ENCODE data around the gene CPNE5.
"Not testable (repeated sequence)": the region's sequence is repeated elsewhere in the genome, so short reads cannot be mapped to it uniquely, and the experiment has no call there.

CPNE5 gene

DNA sequence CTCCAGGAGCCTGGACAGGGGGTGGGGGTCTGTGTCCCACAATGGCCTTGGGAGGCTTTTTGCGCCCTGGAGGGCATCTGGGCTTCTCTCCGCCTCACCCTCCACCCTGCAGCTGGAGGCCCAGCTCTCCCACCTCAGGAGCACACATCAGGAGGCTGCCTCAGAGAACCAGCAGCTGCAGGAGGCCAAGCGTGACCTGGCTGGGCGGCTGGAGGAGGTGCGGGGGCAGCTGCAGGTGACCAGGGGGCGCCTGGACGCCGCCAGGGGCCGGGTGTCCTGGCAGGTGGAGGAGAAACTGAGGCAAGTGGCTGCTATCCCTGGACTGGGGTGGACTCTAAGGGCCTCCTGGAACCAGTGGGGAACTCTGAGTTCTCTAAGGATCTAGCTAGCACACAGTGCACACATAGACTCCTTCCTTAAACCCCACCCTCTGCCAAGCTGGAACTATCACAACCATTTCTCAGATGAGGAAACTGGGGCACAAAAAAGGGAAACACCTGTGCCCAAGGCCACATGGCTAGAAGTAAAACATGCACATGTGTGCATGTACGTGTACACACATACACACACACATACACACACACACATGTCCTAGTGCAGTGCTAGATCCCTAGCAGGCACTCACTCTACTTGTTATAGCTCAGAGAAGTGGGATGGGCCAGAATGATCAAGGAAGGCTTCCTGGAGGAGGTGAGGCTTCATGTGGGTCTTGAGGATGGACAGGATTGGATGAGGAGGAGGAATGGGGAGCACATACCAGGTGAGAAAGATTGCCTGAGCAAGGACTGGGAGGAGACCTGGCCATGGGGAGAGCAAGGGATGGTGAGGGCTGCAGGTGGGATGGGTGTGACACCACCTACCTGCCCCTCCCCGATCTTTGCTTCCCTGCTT lies 118.7 kb downstream of the CPNE5 start:
- no peak for DNase-seq

DNA sequence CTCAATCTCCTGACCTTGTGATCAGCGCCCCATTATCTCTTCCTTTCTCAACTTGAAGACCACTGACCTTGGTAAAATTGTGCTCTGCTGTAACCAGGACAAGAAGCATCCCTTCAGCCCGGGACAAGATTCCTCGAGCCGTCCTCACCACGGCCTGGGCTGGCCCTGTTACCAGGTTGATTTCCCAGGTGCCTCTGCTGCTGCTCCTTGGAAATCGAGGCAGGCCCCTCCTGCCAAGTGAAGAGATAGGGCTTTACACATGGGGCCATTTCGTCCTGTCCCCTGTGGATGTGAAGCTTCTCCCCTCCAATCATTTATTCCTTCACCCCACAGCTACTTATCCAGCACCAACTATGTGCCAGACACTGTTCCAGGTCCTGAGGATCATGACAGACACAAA lies 120.1 kb downstream of the CPNE5 start:
- DNase-seq = no peak

DNA sequence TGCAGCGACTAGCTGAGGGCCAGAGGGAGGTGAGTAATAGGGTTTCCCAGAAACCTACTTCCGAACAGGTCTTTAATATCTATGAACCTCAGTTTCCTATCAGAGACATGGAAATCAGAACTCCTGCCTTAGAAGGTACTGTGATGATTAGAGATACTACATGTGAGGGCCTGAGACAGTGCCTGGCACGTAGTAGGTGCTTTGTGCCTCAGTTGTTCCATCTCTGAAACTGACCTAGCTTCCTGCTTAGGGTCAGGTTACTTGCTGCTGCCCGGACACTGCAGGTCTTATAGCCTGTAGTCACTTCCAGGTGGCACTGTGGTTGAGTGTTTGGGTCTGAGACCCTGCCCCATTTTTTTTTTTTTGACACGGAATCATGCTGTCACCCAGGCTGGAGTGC lies 120.7 kb downstream of the CPNE5 start:
- no peak for DNase-seq

DNA sequence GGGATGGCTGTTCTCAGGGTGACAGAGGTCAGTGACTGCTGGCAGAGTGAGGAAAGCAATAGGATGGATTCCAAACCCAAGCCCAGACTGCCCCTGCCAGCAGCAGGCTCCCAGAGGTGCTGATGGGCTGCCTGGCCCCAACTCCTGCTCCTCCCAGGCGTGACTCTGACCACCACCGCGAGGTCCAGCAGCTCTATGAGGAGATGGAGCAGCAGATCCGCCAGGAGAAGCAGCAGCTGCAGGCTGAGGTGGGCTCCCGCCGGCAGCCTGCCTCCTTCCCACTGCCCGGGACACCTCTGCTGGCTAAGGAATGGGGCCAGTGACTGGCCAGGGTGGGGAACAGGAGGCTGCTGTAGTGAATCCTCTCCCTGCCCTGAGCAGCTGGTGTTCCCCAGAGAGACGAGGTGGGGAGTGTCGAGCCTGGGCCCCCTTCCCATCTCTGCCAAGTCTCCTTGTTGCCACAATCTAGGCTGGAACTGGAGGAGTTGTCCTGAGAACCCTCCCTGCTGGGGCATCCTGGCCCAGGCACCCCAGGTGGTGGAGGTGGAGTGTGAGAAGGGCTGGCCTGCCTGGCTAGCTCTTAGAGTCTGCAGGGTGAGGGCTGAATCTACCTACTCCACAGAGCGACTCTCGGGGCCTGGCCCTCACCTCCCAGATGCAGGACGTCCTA lies 121.2 kb downstream of the CPNE5 start:
- no peak for DNase-seq

DNA sequence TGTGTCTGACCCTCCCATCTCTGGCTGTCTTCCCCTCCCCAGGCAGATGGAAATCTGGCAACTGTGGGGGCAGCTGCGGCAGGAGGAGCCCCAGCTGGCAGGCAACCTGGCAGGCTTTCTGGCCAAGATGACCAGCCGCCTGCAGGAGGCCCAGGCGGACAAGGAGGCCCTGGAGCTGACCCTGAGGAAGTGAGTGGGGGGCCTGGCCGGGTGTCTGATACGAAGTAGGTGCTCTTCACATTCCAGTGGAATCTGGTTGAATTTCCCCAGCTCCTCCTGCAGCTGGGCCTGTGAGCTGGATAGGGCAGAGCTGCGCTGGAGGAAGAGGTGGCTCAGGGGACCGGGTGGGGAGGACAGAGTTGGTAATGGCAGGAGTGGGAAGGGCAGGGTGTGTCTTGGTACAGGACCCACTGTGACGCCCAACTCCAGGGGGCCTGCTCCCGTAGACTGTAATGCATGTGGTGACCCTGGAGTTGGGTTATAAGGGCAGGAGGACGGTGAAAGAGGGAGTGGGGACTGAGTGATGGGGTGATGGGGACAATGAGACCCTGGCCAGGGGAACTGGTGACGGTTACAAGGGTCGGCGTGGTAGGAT lies 121.9 kb downstream of the CPNE5 start:
- no peak for DNase-seq

DNA sequence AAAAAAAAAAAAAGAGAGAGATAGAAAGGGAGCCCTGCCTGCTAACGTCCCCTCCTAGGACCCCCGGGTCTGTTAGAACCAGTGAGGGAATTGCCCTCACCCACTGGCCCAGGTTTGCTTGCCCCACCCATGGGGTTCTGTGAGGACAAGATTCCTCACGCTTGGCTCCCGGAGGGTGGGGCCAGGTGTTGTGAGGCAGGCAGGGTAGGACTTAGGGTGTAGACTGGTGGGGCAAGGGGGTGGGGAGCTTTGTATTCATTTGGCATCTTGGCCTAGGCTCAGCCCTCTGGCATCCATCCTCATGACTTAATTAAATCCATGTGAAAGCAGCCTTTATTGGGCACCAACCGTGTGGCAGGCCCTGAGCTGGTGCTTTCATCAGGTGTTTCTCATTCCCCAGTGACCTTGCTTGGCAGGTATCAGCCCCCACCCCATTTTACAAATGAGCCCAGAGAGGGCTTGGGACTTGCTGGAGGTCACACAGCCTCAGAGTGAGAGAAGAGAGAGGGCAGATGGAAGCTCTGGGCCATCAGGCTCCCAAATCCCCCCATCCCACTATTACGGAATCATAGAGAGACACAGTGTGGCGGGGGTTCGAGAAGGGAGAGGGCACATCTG lies 122.7 kb downstream of the CPNE5 start:
- DNase-seq = no peak

DNA sequence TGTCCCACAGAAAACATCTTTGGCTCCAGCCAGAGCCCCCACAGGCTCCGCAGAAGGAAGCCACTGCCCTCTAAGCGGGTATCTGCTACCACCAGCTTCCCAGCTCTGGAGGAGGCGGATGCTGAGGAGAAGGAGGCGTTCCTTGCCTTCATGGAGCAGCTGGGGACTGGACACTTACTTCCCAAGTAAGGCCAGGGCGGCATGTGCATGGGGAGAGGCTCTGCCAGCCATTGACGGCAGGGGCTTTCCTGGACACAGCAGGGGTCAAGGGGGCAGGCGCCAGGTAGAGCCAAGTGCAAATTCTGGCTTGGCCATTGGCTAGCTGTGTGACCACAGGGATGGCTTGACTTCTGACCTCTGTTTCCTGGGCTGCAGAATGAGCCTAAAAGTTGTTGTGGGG lies 123.8 kb downstream of the CPNE5 start:
- DNase-seq = no peak

DNA sequence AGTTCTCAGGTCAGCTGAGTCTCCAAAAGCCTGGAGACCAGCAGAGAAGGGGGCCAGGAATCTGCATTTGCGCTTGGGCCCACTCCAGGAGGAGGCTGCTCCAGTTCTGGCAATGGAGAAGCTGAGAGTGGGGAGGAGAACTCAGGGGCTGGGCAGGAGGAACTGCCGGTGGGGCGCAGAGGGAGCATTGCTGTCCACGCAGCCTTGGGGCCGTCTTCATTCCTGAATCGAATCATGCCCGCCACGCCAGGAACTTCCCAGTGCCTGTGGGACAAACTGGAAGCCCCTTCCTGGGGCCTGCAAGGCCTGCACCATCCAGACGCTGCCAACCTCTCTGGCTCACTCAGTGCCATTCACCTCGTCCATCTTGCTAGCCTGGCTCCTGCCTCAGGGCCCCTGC lies 124.7 kb downstream of the CPNE5 start:
- DNase-seq = no peak

DNA sequence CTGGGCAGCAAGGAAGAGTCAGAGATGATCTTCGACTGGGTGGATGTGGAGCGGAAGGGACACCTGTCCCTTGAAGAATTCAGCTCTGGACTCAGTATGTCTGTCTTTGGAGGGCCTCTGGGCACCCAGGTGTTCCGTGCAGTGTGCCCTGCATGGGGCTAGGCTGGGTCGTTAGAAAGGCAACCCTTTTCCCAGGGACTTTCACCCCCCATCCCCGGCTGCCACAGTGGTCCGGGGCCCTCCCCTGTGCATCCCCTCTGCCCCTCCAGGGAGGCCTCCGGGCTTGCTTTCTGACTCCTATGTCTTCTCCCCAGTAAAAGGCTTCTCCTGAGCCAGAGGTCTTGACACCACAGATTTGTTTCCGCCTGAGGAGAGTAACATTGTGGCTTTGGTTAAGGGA lies 125.4 kb downstream of the CPNE5 start:
- DNase-seq = no peak

DNA sequence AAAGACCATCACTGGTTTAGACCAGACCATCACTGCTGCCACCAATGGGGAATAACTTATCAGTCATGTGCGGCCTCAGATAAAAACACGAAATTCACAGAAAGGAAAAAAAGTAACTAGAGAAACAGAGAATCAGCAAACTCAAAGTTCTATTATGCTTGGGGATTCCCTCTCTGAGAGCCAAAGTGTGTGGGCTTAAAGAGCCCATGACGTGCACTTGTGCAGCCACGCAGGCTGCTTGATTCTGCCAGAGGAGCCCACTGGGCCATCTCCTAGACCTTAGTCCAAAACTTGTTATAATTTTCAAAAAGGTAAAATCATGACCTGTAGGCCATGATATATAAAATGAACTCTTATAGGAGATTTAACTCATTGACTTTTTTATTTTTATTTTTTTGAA lies 126.4 kb downstream of the CPNE5 start:
- no peak for DNase-seq

DNA sequence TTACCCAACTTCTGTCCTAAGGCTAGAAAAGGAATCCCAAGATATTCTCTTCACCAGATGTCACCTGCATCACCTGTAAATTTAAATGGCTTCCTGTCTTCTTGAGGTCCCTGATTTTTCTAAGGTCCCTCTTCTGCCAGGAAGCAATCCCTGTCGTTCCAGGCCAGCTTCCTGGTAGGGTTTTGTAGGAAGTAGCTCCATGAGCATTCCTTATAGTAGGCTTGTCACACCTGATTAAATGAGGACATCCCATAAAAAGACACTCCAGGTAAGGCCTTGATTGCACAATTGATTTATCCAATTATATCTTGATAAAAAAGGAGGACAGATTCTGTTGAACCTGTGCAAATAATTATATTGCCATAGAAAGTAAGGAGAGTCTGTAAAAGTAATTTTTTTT lies 132.9 kb downstream of the CPNE5 start:
- no peak for DNase-seq

DNA sequence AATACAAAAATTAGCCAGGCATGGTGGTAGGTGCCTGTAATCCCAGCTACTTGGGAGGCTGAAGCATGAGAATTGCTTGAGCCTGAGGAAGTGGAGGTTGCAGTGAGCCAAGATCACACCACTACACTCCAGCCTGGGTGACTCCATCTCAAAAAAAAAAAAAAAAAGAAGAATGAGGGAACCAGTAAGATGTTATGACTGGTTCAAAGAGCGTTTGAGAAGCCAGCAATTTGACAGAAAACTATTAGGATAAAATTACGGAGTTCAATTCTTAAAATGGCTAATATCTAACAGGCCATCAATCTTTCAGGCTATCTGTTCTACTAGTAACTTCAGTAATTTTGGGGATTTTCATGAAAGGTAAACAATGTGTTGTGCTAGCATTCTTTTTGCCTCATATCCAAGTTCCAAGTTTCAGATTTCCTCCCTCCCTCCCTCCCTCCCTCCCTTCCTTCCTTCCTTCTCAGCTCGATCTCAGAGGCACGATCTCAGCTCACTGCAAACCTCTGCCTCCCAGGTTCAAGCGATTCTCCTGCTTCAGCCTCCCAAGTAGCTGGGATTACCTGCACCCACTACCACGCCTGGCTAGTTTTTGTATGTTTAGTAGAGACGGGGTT lies 134.2 kb downstream of the CPNE5 start:
- DNase-seq = not testable (repeated sequence)

DNA sequence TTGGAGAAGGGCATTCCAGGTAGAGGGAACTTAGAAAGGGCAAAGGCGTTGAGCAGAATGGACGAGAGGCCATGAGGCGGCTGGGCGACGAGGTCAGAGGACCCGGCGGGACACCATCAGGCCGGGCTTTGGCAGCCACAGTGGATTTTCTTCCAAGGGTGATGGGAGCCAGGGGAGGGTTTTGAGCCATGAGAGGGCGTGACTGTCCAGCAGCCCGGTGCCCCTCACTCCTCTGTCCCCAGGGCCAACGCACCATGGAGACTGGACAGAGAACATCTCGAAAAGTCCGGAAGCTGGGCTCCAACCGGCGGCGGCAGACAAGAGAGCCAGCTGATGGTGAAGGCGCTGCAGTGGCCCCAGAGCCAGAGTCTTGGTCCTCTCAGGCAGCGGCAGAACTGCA lies 135.3 kb downstream of the CPNE5 start:
- no peak for DNase-seq

DNA sequence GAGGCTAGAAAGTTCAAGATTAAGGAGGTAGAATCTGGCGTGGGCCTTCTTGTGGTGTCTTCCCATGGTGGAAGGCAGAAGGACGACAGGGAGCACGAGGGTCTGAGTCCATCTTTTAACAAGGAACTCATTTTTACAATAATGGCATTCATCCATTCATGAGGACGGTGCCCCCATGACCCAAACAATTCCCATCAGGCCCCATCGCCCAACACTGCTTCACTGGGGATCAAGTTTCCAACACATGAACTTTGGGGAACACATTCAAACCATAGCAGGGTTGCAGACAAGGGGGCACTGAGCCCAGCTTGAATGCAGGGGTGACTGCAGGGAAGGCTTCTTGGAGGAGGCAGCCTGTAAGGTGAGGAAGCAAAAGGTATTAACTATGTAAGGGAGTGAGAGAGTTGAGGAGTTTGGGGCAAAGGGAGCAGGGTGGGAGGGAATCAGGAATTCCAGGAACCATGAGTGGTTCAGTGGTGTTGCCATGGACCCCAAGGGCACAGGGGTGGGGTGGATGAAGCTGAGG lies 136.1 kb downstream of the CPNE5 start:
- no peak for DNase-seq

DNA sequence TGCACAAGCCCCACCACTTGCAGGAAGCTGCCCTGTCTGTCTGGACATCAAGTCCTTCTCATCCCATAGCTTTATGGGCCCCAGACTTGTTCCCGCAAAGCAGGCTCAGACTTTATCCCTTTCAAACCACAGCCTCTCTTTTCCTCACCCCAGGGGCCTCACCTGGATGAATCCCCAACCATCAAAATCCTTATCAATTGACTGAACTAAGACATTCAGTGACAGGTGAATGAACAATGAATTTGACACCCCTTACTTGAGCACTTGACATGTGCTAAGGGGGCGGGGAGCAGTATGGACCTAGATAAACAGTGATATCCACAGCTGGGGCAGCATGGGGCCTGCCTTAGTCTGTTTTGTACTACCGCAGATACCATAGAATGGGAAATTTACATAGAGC lies 136.6 kb downstream of the CPNE5 start:
- no peak for DNase-seq

DNA sequence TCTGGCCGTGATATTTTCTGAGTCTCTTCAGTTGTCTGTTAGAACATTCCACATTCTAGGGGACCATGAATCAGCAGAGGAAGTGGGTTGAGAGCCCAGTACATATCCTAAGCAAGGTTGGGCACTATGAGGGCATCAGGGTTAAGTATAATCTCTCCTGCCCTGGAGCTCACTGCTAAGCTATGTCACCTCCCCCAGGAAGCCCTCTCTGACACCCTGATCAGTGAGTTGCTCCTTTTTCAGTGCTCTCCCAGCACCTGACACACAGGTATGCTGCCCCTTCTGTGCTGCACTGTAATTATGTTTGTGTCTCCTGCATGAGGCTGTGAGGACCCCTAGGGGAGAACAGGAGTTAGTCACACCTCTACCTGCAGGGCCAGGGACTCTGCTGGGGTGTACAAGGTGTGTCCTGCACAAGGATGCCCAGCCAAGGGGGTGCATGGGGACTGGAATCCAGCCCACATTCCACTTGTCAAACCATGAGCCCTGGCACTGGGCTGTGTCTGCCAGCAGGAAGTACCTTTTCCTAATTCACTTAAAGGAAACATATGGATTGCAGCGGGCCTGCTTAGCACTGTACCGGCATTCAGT lies 137.7 kb downstream of the CPNE5 start:
- DNase-seq = peak; percentile 24

DNA sequence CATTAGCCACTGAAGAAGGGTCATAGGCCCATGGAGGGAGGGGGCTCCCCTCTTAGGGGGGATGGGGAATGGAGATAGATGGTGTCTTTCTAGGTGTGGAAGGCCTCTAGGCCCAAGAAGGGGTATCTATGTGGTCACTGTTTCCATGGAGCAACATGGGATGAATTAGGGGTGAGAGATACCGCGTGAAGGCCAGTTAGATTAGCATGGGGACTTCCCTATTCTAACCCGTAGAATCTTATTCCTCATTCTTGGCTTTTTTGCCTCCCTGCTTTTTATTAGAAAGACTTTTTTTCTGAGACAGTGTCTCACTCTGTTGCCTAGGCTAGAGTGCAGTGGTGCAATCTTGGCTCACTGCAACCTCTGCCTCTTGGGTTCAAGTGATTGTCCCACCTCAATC lies 138.4 kb downstream of the CPNE5 start:
- DNase-seq = no peak

DNA sequence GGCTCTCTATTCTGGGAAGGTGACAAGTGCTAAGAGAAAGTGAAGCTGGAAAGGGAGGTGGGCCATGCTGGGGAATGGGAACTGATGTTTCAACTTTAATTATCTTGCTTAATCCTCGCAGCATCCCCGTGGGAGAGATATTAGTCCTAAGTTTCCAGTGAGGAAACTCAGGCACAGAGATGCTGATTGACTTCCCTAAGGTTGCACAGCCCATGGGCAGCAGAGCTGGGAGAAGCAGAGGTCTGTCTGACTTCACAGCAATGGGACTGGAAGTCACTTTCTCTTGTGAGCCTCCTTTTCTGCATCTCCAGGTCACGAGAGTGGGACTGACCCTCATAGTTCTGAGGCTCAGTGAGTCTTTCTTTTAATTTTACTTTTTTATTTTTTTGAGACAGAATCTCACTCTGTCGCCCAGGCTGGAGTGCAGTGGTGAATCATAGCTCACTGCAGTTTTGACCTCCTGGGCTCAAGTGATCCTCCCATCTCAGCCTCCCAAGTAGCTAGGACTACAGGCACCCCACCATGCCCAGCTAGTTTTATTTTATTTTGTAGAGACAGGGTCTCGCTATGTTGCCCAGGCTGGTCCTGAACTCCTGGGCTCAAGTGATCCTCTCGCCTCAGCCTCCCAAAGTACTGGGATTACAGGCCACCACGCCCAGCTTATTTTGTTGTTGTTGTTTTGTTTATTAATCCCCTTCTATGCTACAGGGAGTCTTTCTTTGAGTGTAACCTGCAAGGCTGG lies 139.0 kb downstream of the CPNE5 start:
- no peak for DNase-seq

DNA sequence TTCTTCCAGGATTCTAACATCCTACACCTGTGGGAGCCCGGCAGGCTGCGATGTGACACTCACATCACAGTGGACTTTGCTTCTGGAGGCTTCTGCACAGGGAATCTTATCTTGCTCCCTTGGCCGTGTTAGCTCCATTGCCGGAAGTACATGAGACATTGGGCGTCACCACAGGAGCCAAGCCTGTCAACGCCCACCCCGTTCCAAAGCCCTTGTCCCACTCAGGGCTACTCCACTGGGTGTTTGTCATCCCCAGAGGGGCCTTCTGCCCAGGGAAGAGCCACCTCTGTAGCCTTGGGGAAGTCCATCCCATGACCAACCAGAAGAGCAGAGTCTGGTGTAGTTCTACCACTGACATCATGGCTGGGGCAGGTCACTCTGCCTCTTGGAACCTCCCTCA lies 139.9 kb downstream of the CPNE5 start:
- DNase-seq = no peak

DNA sequence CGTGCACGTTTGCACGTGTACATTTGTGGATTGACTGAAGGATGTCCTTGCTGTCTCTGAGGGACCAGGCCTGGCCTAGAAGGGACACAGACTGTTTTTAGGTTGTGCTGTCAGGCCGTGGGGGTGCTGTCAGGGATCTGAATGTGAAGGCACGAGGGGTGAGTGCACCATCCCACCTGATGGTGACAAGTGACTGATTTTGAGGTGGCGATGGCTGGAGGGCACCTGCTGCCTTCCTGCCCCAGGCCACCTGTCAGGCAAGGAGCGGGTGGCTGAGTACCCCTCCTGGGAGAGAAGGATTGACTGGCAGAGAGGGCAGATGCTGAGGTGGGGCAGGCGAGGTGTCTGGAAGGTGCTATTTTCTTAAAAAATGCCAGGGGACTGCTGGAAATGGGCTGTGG lies 140.4 kb downstream of the CPNE5 start:
- no peak for DNase-seq

DNA sequence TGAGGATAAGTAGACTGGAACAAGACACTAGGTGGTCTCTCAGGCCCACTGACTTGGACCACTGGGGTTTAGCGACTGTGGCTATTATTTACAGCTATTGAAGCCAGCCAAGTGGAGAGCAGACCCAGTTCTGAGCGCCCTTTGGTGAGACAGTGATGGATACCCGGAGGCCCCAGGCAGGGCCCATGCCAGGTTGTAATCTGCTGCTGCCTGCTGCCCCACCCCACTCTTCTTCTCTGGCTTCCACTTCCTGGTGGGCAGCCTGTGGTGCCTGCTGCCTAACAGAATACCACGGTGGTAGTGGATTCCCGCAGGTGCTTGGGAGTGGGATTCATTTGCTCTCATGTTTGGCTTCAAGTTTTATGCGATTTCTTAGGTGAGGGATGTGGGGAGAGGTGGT lies 141.0 kb downstream of the CPNE5 start:
- no peak for DNase-seq

DNA sequence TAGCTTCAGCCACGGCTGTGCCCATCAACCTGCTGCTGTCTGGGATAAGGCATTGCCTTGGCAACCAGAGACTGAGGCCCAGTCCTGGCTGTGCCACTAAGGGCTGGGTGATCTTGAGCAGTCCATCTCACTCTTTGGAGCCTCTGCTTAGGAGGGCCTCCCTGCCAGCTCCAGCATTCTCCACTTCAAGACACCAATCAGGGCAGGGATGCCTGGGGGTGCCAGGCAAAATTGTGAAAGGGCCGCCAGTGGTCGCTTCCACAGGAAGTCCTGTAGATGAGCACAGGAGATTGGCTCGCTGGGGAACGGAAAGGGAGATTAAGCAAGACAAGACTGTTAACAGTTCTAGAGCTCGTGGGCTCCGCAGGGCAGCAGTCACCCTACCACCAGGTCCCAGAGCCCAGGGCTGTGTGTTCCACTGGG lies 141.8 kb downstream of the CPNE5 start, which contains the start of gene RAB44:
Gene RAB44, plus strand, starts transcription at position 346 of the 423 bp plus-strand sequence. CDS start 6,410 bp downstream, outside the sequence.
- DNase-seq = no peak

Data from CD4-positive, alpha-beta T cell treated with Interleukin-10 for 1 hour (primary cell).